Spinal cord (tissue), 10 donors: Measurements from ENCODE around the gene GUCA2A. TPM values are rescaled to one million over a fixed set of nuclear protein-coding genes. Genes with fewer than 3 reads are reported as not detected.

Source experiments
- DNase-seq, 6 donors: peaks; one replicate each; pipeline versions ENCODE4 v3.0.0 to v3.0.0-alpha.2; 2013 to 2015; ENCODE audit warnings: low spot score in 6 of 6, low read depth in 4 of 6
- H3K27ac ChIP-seq: one replicate; pipeline ENCODE4 v1.5.1; 2013; ENCODE audit warnings: low read depth, low read length, control low read depth
- H3K27me3 ChIP-seq: one replicate; pipeline ENCODE4 v1.6.1; 2013; ENCODE audit warnings: low read length; ENCODE audit not compliant: control insufficient read depth, insufficient read depth
- H3K36me3 ChIP-seq: one replicate; pipeline ENCODE4 v1.6.1; 2013; ENCODE audit warnings: low read length; ENCODE audit not compliant: control insufficient read depth, insufficient read depth
- H3K4me1 ChIP-seq: one replicate; pipeline ENCODE4 v1.6.1; 2013; ENCODE audit warnings: low read length; ENCODE audit not compliant: control insufficient read depth, insufficient read depth
- H3K4me3 ChIP-seq: one replicate; pipeline ENCODE4 v1.5.1; 2013; ENCODE audit warnings: low read depth, low read length, control low read depth
- H3K9me3 ChIP-seq: one replicate; pipeline ENCODE4 v1.6.1; 2013; ENCODE audit warnings: low read length; ENCODE audit not compliant: control insufficient read depth, insufficient read depth
- WGBS: methylation state at CpG from one replicate; pipeline ENCODE4 v1.1.5; 2013; ENCODE audit warnings: missing lambda C conversion rate; ENCODE audit not compliant: insufficient coverage; 5-methylcytosine and 5-hydroxymethylcytosine counted together
- polyA plus RNA-seq, 2 donors: library from polyadenylated mRNA; unstranded; fragments of 120-200 nt; gene quantifications; one replicate each; pipeline ENCODE4 v1.2.1, GENCODE V29; 2013; ENCODE audit not compliant: insufficient read length in 2 of 2
- total RNA-seq, 2 donors: library from RNA; depleted of rRNA in 1 of 2; stranded (reverse); fragments of 120-200 nt in 1 of 2; fragments of >200 nt in 1 of 2; gene quantifications; one replicate each; pipeline versions ENCODE4 v1.2.3 to v1.2.4, GENCODE V29; 2013 to 2014
- donor health status: healthy.

Gene GUCA2A
- total and polyA plus RNA-seq, 4 donors = not detected

GRCh38 chr1:42122408-42122807 lies 42.1 kb downstream of the GUCA2A start:
- H3K4me1 ChIP-seq = no peaks in the 10 kb centered on the region
- H3K9me3 ChIP-seq = no peaks in the 10 kb centered on the region
- H3K27me3 ChIP-seq = no peaks in the 10 kb centered on the region
- no peak overlapping the region for H3K27ac ChIP-seq
- no peak for DNase-seq
- no peak overlapping the region for H3K4me3 ChIP-seq
- WGBS = no CpG with 5 or more reads among the region's 3 CpGs
- no peaks in the 10 kb centered on the region for H3K36me3 ChIP-seq

GRCh38 chr1:42118125-42118524 lies 46.4 kb downstream of the GUCA2A start:
- Histone ChIP-seq H3K4me3 (no peak overlapping the region), H3K27me3 (no peaks in the 10 kb centered on the region), H3K4me1 (no peaks in the 10 kb centered on the region), H3K9me3 (no peaks in the 10 kb centered on the region), H3K27ac (no peak overlapping the region), H3K36me3 (no peaks in the 10 kb centered on the region)
- WGBS = no CpG with 5 or more reads among the region's 1 CpG
- DNase-seq = no peak

- Histone ChIP-seq H3K4me3 (no peak overlapping the region), H3K4me1 (no peaks in the 10 kb centered on the region), H3K36me3 (no peaks in the 10 kb centered on the region), H3K27ac (no peak overlapping the region), H3K27me3 (no peaks in the 10 kb centered on the region), H3K9me3 (no peaks in the 10 kb centered on the region)
- 73% methylated on average over 5 of the region's 5 CpGs for WGBS
- DNase-seq = no peak
These were observed 47.3 kb downstream of the GUCA2A start for GRCh38 chr1:42117214-42117613.

- Histone ChIP-seq H3K27me3 (no peaks in the 10 kb centered on the region), H3K9me3 (no peaks in the 10 kb centered on the region), H3K4me1 (no peaks in the 10 kb centered on the region), H3K4me3 (no peak overlapping the region), H3K36me3 (no peaks in the 10 kb centered on the region), H3K27ac (no peak overlapping the region)
- WGBS = 89% methylated on average over 3 of the region's 5 CpGs
- DNase-seq = no peak
These were observed 50.3 kb downstream of the GUCA2A start for GRCh38 chr1:42114229-42114628.

Other genes with a start within 250 kb of the GUCA2A start
- gene HIVEP3, start 245.8 kb downstream of the GUCA2A start, total RNA-seq = 1 to 10 TPM; 3.0 to 6.7 TPM
- 1 to 10 TPM; 8.9 to 9.4 TPM for gene HIVEP3, start 245.8 kb downstream of the GUCA2A start, polyA plus RNA-seq
- not detected for gene GUCA2B, start 11.3 kb downstream of the GUCA2A start, total RNA-seq
- gene GUCA2B, start 11.3 kb downstream of the GUCA2A start, polyA plus RNA-seq = not detected
- gene FOXJ3, start 170.5 kb upstream of the GUCA2A start, total RNA-seq = 10 to 100 TPM; 37.9 to 82.1 TPM
- 10 to 100 TPM; 38.9 to 40.4 TPM for gene FOXJ3, start 170.5 kb upstream of the GUCA2A start, polyA plus RNA-seq
- 10 to 100 TPM in 1 of 2 donors, 1 to 10 TPM in 1; 3.9 to 18.2 TPM for gene RIMKLA, start 216.0 kb upstream of the GUCA2A start, total RNA-seq
- gene RIMKLA, start 216.0 kb upstream of the GUCA2A start, polyA plus RNA-seq = 10 to 100 TPM; 12.6 to 13.3 TPM